ENCODE data around the gene MICALL1.

Gene MICALL1, protein sequence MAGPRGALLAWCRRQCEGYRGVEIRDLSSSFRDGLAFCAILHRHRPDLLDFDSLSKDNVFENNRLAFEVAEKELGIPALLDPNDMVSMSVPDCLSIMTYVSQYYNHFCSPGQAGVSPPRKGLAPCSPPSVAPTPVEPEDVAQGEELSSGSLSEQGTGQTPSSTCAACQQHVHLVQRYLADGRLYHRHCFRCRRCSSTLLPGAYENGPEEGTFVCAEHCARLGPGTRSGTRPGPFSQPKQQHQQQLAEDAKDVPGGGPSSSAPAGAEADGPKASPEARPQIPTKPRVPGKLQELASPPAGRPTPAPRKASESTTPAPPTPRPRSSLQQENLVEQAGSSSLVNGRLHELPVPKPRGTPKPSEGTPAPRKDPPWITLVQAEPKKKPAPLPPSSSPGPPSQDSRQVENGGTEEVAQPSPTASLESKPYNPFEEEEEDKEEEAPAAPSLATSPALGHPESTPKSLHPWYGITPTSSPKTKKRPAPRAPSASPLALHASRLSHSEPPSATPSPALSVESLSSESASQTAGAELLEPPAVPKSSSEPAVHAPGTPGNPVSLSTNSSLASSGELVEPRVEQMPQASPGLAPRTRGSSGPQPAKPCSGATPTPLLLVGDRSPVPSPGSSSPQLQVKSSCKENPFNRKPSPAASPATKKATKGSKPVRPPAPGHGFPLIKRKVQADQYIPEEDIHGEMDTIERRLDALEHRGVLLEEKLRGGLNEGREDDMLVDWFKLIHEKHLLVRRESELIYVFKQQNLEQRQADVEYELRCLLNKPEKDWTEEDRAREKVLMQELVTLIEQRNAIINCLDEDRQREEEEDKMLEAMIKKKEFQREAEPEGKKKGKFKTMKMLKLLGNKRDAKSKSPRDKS

DNA sequence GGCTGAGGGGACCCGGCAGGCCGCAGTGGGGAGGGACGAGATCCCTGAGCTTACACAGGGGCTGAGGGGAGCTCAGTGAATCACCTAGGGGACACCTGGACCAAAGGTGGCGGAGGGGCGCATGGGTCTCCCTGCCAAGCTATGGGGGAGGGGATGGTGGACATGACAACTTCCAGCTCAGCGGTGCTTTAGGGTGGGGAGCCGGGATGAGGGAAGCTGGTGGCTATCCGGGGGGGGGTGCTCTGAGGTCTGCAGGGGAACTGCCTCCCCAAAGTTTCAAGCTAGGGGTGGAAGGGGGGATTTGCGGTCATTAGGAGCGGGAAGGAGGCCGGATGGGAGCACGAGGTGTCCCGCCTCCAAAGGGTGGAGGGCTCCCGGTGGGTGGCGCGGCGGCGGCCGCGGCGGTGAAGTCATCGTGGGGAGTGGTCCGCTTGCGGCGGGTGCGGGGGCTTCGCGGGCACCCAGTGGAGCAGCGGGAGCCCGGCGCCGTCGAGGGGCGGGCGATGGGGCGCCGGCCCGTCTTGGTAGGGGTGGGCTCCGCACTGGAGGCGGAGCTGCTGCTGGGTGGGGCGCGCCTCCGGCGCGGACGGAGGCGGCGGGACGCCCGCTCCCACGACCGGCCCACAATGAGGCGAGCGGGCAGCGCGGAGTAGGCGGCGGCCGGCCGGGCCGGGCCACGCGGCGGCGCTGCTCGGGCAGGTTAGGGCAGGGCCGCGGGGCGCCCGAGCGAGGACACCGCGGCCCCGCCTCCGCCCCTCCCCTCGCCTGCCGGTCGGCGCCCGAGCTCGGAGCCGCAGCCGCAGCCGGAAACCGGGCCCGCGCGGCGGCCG lies at the start of gene MICALL1:
Gene MICALL1, plus strand, starts transcription at position 764 of the 830 bp plus-strand sequence. CDS start 126 bp downstream, outside the sequence.
- DNase-seq: peak; percentile 67

- no peak for DNase-seq
These were observed 45.2 kb upstream of the MICALL1 start for GRCh38 chr22:37860796-37861421.

DNA sequence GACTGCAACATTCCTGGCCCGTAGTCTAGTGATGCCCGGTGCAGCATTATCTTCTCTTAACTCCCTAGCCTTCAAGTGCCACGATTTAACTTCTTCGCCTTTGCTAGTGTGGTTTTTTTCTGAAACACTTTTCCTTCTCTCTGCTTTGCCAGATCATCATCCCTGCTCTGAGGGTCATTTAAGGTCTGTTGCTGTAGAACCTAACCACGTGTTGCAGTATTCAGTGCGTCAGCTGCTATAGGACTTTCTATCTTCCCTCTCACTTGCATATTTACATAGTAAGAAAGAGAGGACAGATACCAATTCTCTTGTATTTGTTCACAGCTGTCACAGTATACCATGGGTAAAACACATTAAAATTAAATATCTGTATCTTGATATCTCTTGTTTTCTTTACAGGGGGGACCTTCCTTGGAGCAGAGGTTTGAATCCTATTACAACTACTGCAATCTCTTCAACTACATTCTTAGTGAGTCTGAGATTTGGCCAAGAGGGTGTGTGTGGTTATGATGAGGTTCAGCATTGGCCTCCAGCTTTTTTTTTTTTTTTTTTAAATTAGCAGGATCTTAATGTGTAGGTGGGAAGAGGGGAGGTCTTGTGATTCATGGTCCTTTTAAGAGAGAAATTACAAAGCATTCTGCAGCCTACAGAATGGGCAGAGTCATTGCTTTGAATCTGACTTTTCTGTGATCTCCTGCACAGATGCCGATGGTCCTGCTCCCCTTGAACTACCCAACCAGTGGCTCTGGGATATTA lies 43.3 kb upstream of the MICALL1 start:
- no peak for DNase-seq

- DNase-seq: no peak
These were observed 40.6 kb upstream of the MICALL1 start for GRCh38 chr22:37865510-37865909.

GRCh38 chr22:37870273-37870672 lies 35.8 kb upstream of the MICALL1 start:
- DNase-seq: no peak

GRCh38 chr22:37880668-37881440 lies 25.2 kb upstream of the MICALL1 start:
- no peak for DNase-seq

DNA sequence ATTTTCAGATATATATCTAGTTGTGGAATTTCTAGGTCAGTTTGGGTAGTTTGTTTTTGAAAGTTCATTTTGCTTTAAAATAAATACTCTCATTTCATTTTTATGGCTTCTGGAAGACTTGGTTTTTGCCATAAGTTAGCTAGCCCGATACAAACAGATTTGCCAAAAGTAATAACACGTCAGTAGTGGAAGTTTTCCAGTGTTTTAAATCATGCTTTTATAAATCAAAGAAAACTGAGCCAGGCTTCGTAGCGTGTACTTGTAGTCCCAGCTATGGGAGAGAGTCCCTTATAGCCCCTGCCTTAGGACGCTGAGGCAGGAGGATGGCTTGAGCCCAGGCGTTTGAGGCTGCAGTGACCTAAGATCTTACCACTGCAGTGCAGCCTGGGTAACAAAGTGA lies 21.7 kb upstream of the MICALL1 start:
- no peak for DNase-seq

- DNase-seq: no peak
These were observed 18.3 kb upstream of the MICALL1 start for GRCh38 chr22:37887584-37888378.

DNA sequence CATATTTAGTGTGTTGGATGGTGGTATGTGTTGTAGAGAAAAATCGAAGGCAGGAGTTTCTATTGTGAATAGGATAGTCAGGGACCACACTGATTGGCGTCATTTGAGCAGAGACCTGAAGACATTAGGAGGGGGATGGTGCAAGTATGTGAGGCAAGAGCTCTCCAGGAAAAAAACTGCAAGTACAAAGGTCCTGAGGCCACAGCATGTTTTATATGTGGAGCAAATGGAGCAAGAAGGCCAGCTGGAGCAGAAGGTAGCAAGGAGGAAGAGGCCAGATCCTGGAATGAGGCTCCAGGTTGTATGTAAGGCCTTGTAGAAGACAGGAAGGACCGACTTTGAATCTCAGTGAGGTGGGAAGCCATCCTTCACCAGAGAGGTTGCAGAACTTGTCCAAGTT lies 14.2 kb upstream of the MICALL1 start:
- no peak for DNase-seq

DNA sequence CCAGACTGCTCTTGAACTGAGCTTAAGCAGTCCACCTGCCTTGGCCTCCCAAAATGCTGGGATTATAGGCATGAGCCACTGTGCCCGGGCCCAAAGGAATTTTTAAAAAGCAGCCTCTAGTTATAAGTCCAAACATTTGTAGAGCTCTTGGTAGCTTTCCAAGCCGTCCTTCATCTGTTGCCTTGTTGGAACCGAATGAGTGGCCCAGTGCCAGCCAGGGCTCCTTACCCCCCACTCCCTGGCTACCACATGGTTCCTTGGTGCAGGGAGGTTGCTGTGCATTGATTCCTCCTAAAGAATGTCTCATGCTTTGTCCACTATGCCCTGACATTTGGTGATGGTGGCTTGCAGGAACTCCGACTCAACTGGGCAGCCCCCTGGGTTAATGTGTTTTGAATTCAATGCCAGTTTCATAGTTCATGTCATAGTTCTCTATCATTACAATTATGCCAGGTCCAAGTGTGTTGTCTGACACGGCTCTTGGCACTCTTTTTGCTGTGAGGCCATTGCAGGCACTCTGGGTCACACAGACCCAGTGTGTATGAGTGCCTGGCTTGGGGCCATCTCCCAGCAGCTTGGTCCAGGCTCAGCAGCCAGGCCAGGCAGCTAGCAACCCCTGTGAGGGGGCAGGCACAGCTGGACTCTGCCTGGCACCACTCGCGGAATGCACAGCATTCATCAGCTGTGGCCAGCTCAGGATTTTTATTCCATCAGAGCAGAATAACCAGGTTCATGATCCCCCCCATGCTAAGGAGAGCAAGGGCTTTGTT lies 13.3 kb upstream of the MICALL1 start:
- DNase-seq: no peak

- DNase-seq: no peak
These were observed 12.5 kb upstream of the MICALL1 start for GRCh38 chr22:37893583-37893983.

- no peak for DNase-seq
These were observed 11.0 kb upstream of the MICALL1 start for GRCh38 chr22:37894939-37895670.

DNA sequence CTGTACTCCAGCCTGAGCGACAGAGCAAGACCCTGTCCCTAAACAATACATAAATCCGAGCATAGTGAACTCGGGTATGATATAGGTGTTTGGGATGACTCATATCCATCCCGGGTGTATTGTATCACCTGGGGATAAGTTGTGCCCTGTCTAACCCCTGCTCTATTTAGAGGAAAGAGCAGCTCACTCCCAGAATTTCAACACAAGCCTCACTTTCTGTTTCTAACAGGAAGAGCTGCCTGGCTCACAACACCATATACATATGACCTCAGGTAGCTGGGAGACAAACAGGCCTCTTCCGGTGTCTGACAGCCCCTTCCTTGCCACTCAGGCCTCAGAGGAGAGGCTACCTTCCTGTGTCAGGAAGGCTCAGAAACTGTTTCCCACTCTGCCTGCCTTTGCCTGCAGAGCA lies 9.9 kb upstream of the MICALL1 start:
- DNase-seq: peak; percentile 49

- no peak for DNase-seq
These were observed 9.2 kb upstream of the MICALL1 start for GRCh38 chr22:37896939-37897338.

- no peak for DNase-seq
These were observed 8.3 kb upstream of the MICALL1 start for GRCh38 chr22:37897807-37898206.

GRCh38 chr22:37898441-37899181 lies 7.5 kb upstream of the MICALL1 start:
- DNase-seq: no peak

Data from CD4-positive, alpha-beta T cell treated with Interferon gamma for 1 hour (primary cell).